ENCODE results near the gene BTBD6.

The BTBD6 gene

DNA sequence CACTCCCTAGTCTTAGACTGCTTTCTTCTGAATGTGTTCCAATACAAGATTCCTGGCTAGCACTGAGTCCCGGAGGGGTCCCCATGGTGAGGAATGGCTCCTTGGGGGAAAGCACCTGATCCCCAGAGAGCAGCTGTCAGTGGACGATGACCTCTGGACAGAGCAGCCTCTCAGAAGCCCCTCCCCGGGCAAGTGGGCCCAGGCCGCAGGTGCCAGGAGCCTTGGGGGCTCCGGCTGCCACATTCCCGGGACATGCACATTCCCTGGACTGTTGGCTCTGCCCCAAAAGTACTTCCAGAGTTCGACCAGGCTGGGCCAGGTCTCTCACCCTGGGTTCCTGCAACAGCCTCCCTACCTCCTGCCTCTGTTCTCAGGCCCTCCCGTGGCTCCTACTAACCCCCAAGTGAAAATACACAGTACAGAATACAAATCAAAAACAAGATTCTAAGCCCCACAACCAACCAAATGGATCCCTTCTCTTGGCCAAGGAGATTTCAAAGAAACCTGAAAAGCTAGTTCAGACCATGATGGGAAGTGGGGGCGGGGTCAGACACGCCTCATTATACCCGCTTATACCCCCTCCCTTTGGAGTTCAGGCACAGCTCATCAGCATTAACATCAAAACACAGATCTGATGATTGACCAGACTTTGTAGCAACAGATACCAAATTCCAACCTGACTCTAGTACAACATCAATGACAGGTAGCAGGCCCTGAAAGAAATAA, 23.3 kb upstream of the BTBD6 start:
- no peak overlapping the region for H3K9ac ChIP-seq (ENCODE audit: low read length)
- peaks cover 11% of the 10 kb centered on the region for H3K36me3 ChIP-seq (ENCODE audit: control insufficient read depth, insufficient read depth, low read length)
- H3K27me3 ChIP-seq (ENCODE audit: control insufficient read depth, insufficient read depth, low read length): no peaks in the 10 kb centered on the region
- H3K4me1 ChIP-seq (ENCODE audit: control insufficient read depth, insufficient read depth, low read length): peaks cover 5% of the 10 kb centered on the region
- H3K4me3 ChIP-seq (ENCODE audit: low read length): no peak overlapping the region
- H3K27ac ChIP-seq (ENCODE audit: low read depth, low read length): no peak overlapping the region

DNA sequence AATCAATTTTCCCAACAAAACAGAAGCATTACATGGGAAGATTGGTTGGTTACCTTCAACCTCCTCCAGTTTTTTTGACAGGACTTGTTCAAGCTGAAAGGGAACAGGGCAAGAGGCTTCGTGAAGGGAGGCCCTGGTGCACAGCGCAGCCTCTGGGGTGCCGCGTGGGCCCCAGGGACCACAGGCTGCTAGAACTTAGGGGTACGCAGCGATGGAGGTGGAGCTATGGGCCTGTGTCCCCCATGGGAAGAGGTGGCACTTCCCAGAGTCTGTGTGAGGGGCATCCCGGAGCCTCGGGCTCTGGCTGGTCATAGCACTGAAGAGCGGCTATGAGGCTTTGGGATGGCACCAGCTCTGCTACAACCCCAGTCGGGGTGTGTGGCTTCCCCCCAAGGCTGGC, 22.1 kb upstream of the BTBD6 start:
- H3K36me3 ChIP-seq (ENCODE audit: control insufficient read depth, insufficient read depth, low read length): peaks cover 8% of the 10 kb centered on the region
- no peak overlapping the region for H3K27ac ChIP-seq (ENCODE audit: low read depth, low read length)
- H3K4me3 ChIP-seq (ENCODE audit: low read length): no peak overlapping the region
- H3K9ac ChIP-seq (ENCODE audit: low read length): no peak overlapping the region
- no peaks in the 10 kb centered on the region for H3K27me3 ChIP-seq (ENCODE audit: control insufficient read depth, insufficient read depth, low read length)
- no peaks in the 10 kb centered on the region for H3K4me1 ChIP-seq (ENCODE audit: control insufficient read depth, insufficient read depth, low read length)

DNA sequence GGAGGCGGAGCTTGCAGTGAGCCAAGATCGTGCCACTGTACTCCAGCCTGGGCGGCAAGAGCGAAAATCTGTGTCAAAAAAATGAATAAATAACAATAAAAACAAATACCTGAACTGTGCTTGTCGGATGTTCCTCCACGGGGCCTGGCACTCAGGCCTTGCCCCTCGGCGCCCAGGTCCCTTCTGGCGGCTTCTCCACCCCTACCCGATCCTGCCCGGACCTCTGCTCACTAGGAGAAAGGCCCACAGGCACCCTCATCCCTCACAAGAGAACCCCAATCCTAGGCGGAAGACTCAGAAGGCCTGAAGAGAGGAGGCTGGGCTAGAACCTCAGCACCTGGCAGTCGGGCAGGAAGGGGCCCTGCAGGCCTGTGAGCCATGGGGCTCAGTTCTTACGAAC, 21.0 kb upstream of the BTBD6 start:
- no peak overlapping the region for H3K27ac ChIP-seq (ENCODE audit: low read depth, low read length)
- H3K4me3 ChIP-seq (ENCODE audit: low read length): no peak overlapping the region
- no peaks in the 10 kb centered on the region for H3K4me1 ChIP-seq (ENCODE audit: control insufficient read depth, insufficient read depth, low read length)
- no peak overlapping the region for H3K9ac ChIP-seq (ENCODE audit: low read length)
- peaks cover 8% of the 10 kb centered on the region for H3K36me3 ChIP-seq (ENCODE audit: control insufficient read depth, insufficient read depth, low read length)
- no peaks in the 10 kb centered on the region for H3K27me3 ChIP-seq (ENCODE audit: control insufficient read depth, insufficient read depth, low read length)

DNA sequence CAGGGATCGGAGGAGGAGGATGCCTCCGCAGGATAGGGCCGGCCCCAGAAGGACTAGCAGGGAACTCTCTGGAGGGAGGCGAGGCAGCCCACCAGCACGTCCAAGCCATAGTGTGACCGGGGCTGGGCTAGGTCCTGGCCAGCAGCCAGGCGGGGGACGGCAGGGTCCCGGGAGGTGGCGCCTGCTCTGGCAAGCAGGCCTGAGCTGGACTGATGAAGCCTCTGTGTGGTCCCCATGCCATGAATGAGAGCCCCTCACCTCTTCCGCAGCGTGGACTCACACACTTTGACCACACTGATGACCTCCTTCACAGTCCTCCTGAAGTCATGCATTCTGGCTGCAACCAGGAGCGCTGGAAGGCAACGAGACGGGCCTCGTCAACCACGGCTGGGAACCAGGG, 19.8 kb upstream of the BTBD6 start:
- Histone ChIP-seq H3K27ac (ENCODE audit: low read depth, low read length) (no peak overlapping the region), H3K4me1 (ENCODE audit: control insufficient read depth, insufficient read depth, low read length) (no peaks in the 10 kb centered on the region), H3K4me3 (ENCODE audit: low read length) (no peak overlapping the region), H3K9ac (ENCODE audit: low read length) (no peak overlapping the region), H3K36me3 (ENCODE audit: control insufficient read depth, insufficient read depth, low read length) (peaks cover 8% of the 10 kb centered on the region), H3K27me3 (ENCODE audit: control insufficient read depth, insufficient read depth, low read length) (no peaks in the 10 kb centered on the region)

DNA sequence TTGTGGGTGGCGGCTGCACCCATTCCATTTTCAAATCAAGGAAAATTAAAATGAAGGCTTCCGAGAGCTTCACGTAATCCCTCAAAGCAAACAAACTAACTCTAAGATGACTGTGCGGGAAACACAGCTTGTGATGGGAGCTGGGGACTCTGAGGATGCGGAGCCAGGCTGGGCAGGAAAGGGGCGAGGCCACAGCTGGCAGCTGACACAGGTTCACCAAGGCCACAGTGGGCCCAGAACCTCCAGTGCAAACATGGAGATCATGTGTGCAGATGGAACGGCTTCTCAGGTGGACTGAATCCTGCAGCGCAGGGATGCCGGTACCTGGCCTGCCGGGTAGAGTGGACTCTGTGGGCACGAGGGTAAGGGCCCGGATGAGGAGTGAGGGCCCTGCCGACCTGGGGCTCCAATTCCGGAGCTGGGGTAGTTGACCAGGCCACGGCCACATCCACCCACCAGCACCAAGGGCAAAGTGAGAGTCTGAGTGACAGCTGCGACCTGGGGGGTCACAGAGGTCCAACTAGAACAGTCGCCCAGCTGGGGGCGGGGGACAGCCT, 19.2 kb upstream of the BTBD6 start:
- Histone ChIP-seq H3K27me3 (ENCODE audit: control insufficient read depth, insufficient read depth, low read length) (no peaks in the 10 kb centered on the region), H3K4me1 (ENCODE audit: control insufficient read depth, insufficient read depth, low read length) (no peaks in the 10 kb centered on the region), H3K27ac (ENCODE audit: low read depth, low read length) (no peak overlapping the region), H3K36me3 (ENCODE audit: control insufficient read depth, insufficient read depth, low read length) (peaks cover 8% of the 10 kb centered on the region), H3K4me3 (ENCODE audit: low read length) (no peak overlapping the region), H3K9ac (ENCODE audit: low read length) (no peak overlapping the region)

DNA sequence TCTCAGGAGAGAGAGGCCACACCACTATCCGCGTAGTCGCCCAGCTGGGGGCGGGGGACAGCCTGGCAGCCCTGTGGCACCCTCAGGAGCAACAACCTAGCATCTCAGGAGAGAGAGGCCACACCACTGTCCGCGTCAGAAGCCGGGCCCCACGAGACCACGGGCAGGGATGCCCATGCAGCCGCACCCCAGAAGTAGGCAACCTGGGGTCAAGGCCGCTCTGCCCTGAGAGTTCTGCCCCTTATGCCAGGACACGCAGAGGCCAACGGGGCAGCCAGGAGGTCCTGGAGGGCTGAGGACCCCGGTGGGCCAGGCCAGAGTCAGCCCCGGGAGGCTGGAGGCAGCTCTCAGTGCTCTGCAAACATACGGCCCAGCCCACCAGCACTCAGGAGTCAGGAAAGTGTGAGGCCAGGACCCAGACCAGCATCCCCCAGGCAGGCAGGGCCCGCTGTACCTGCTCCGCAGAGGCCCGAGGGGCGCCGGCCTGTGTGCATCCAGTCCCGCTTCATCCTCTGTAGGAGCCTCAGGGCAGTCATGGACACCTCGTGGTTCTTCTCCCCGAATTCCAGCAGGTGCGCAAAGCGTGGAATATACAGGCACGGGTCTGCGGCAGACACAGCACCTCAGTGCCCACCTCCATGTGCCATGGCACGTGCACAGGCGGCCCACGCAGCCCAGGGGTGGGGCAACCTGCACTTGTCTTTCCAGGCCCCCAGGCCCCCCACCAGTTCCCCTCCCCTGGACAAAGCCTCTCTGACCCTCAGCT, 7.3 kb upstream of the BTBD6 start:
- Histone ChIP-seq H3K27me3 (ENCODE audit: control insufficient read depth, insufficient read depth, low read length) (no peaks in the 10 kb centered on the region), H3K4me3 (ENCODE audit: low read length) (no peak overlapping the region), H3K4me1 (ENCODE audit: control insufficient read depth, insufficient read depth, low read length) (no peaks in the 10 kb centered on the region), H3K27ac (ENCODE audit: low read depth, low read length) (no peak overlapping the region), H3K36me3 (ENCODE audit: control insufficient read depth, insufficient read depth, low read length) (peaks cover 2% of the 10 kb centered on the region), H3K9ac (ENCODE audit: low read length) (no peak overlapping the region)

DNA sequence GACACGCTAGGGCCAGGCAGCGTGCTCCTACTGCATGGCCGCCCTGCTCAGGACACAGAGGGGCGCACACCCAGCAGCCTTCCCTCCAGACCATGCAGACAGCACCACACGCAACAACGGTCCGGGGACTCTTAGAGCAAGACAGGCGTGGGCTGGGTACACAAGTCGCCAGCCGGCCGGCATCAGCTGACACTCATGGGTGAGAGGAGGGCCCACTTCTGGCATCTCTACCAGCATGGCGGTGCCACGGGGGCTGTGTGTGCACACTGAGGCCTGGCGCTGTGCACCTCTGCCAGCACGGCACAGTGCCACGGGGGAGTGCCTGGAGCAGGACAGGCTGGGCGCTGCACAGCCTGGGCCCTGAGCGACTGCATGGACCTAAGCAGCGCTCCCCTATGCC, 6.7 kb upstream of the BTBD6 start:
- Histone ChIP-seq H3K4me3 (ENCODE audit: low read length) (no peak overlapping the region), H3K4me1 (ENCODE audit: control insufficient read depth, insufficient read depth, low read length) (no peaks in the 10 kb centered on the region), H3K36me3 (ENCODE audit: control insufficient read depth, insufficient read depth, low read length) (peaks cover 2% of the 10 kb centered on the region), H3K27ac (ENCODE audit: low read depth, low read length) (no peak overlapping the region), H3K9ac (ENCODE audit: low read length) (no peak overlapping the region), H3K27me3 (ENCODE audit: control insufficient read depth, insufficient read depth, low read length) (no peaks in the 10 kb centered on the region)

DNA sequence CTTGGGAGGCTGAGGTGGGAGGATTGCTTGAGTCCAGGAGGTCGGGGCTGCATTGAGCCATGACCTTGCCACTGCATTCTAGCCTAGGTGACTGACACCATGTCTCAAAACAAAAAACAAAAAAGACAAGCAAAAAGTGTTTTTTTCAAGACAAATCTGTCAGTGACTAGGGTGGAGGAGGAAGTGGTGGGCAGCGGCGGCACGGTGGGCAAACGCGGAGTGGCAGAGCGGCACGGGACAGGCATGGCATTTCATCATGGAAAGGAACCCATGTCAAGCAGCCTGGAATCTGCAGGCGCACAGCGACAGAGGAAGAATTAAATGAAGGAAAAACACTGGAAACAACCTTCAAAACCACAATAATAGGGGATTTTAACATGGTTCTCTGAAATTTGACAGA, 4.0 kb upstream of the BTBD6 start:
- Histone ChIP-seq H3K9ac (ENCODE audit: low read length) (no peak overlapping the region), H3K4me1 (ENCODE audit: control insufficient read depth, insufficient read depth, low read length) (peaks cover 7% of the 10 kb centered on the region), H3K27me3 (ENCODE audit: control insufficient read depth, insufficient read depth, low read length) (no peaks in the 10 kb centered on the region), H3K36me3 (ENCODE audit: control insufficient read depth, insufficient read depth, low read length) (peaks cover 4% of the 10 kb centered on the region), H3K4me3 (ENCODE audit: low read length) (no peak overlapping the region), H3K27ac (ENCODE audit: low read depth, low read length) (no peak overlapping the region)

DNA sequence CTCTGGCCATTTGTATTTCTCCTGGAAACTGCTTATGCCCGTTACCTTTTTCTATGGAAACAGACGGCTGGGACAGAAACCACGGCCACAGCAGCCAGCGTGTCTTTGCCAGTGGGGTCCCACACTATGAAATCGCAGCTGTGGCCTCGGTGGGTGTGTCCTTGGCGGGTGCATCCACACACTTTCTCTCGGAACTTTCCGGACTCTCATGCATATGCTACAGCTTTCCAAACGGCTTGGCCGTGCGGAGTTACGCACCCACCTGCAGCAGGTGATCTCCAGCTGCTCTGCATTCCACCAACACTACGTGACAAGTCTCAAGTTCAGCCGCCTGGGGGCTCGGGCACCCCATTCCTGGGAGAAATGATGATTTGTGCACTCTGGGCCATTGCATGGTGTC, 1.3 kb upstream of the BTBD6 start:
- no peak overlapping the region for H3K9ac ChIP-seq (ENCODE audit: low read length)
- H3K27me3 ChIP-seq (ENCODE audit: control insufficient read depth, insufficient read depth, low read length): no peaks in the 10 kb centered on the region
- no peak overlapping the region for H3K4me3 ChIP-seq (ENCODE audit: low read length)
- H3K27ac ChIP-seq (ENCODE audit: low read depth, low read length): no peak overlapping the region
- peaks cover 18% of the 10 kb centered on the region for H3K36me3 ChIP-seq (ENCODE audit: control insufficient read depth, insufficient read depth, low read length)
- H3K4me1 ChIP-seq (ENCODE audit: control insufficient read depth, insufficient read depth, low read length): peaks cover 7% of the 10 kb centered on the region

DNA sequence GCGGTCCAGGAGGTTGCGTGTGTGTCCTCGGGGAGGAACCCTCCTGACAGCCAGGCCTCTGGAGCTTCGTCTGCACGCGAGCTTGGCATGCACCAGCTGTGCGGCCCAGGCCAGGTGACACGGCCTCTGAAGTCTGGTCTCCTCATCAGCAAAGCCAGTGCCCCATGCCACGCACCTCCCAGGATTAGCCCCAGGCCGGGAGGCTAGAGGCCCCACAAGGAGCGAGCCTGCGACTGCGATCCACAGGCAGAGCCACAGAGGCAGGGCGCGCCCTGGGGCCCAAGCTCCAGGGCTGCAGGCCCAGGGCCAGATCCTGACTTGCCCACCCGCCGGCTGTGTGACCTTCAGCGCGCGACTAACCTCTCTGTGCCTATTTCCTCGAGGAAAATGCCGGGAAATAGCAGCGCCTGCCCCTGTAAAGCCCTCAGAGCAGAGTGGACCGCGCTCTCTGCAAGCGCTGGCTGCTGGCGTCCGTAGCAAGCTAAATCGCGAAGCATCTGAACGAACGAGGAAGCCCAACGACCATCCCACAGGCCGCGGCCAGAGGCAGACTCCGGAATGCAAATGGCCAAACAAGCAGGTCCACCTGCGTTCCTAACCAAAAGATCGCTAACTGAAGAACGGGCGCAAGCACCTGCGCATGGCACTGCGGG, 492 bp upstream of the BTBD6 start:
- Histone ChIP-seq H3K36me3 (ENCODE audit: control insufficient read depth, insufficient read depth, low read length) (peaks cover 20% of the 10 kb centered on the region), H3K27ac (ENCODE audit: low read depth, low read length) (peak overlapping the region; percentile 65), H3K4me1 (ENCODE audit: control insufficient read depth, insufficient read depth, low read length) (peaks cover 7% of the 10 kb centered on the region), H3K27me3 (ENCODE audit: control insufficient read depth, insufficient read depth, low read length) (no peaks in the 10 kb centered on the region), H3K4me3 (ENCODE audit: low read length) (peak overlapping the region; percentile 87), H3K9ac (ENCODE audit: low read length) (peak overlapping the region; percentile 65)

DNA sequence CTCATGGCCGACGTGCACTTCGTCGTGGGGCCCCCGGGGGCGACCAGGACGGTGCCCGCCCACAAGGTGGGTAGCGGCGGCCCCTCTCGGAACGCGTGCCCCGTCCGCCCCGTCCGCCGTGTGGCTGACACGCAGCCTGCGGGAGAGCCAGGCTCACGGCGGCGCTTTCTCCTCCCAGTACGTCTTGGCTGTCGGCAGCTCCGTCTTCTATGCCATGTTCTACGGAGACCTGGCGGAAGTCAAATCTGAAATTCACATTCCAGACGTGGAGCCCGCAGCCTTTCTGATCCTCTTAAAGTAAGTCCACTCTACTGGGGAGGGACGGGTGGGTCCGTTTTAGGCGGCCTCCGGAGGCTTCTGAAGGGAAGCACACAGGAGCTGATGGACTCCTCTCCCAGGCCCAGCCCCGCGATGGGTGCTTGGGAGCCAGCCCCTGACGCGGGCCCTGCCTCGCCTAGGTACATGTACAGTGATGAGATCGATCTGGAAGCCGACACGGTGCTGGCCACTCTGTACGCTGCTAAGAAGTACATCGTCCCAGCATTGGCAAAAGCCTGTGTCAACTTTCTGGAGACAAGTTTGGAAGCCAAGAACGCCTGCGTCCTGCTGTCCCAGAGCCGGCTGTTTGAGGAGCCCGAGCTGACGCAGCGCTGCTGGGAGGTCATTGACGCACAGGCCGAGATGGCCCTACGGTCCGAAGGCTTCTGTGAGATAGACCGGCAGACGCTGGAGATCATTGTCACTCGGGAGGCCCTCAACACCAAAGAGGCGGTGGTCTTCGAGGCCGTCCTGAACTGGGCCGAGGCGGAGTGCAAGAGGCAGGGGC, 1.1 kb downstream of the BTBD6 start:
- Histone ChIP-seq H3K27ac (ENCODE audit: low read depth, low read length) (peak overlapping the region; percentile 67), H3K4me3 (ENCODE audit: low read length) (peak overlapping the region; percentile 63), H3K27me3 (ENCODE audit: control insufficient read depth, insufficient read depth, low read length) (no peaks in the 10 kb centered on the region), H3K4me1 (ENCODE audit: control insufficient read depth, insufficient read depth, low read length) (peaks cover 7% of the 10 kb centered on the region), H3K9ac (ENCODE audit: low read length) (no peak overlapping the region), H3K36me3 (ENCODE audit: control insufficient read depth, insufficient read depth, low read length) (peaks cover 18% of the 10 kb centered on the region)

DNA sequence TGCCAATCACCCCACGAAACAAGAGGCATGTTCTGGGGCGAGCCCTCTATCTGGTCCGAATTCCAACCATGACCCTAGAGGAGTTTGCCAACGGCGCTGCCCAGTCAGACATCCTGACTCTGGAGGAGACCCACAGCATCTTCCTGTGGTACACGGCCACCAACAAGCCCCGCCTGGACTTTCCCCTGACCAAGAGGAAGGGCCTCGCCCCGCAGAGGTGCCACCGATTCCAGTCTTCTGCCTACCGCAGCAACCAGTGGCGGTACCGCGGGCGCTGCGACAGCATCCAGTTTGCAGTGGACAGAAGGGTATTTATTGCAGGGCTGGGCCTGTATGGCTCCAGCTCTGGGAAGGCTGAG, 1.7 kb downstream of the BTBD6 start:
- H3K4me3 ChIP-seq (ENCODE audit: low read length): no peak overlapping the region

More for the DNA sequence above, 1.7 kb downstream of the BTBD6 start:
- Histone ChIP-seq H3K9ac (ENCODE audit: low read length) (no peak overlapping the region), H3K27ac (ENCODE audit: low read depth, low read length) (no peak overlapping the region), H3K36me3 (ENCODE audit: control insufficient read depth, insufficient read depth, low read length) (peaks cover 18% of the 10 kb centered on the region), H3K27me3 (ENCODE audit: control insufficient read depth, insufficient read depth, low read length) (no peaks in the 10 kb centered on the region), H3K4me1 (ENCODE audit: control insufficient read depth, insufficient read depth, low read length) (peaks cover 7% of the 10 kb centered on the region)

Data from rectal smooth muscle tissue (tissue), 1 donor.